ENCODE data around the gene NF2. TPM values are rescaled to one million over a fixed set of nuclear protein-coding genes. Genes with fewer than 3 reads are reported as not detected.

The NF2 gene
- polyA plus RNA-seq, 2 donors: 7.5 to 8.3 TPM

- WGBS, 2 donors: 93 to 94% methylated on average over 20 of the region's 20 CpGs
- H3K27ac ChIP-seq (ENCODE audit: low read depth in 2 of 2, low read length in 1 of 2): no peak overlapping the region
- H3K4me1 ChIP-seq (ENCODE audit: control insufficient read depth in 2 of 2, insufficient read depth in 2 of 2, low read length in 1 of 2): peaks cover 7 to 11% of the 10 kb centered on the region in 2 donors
- peaks cover 0 to 10% of the 10 kb centered on the region in 2 donors for H3K36me3 ChIP-seq (ENCODE audit: control insufficient read depth in 2 of 2, insufficient read depth in 2 of 2, low read length in 1 of 2)
- no peak overlapping the region for H3K4me3 ChIP-seq (ENCODE audit: low read depth in 1 of 2, low read length in 2 of 2)
- H3K27me3 ChIP-seq (ENCODE audit: control insufficient read depth in 1 of 2, insufficient read depth in 2 of 2, low read length in 2 of 2): no peaks in the 10 kb centered on the region
- no peaks in the 10 kb centered on the region for H3K9me3 ChIP-seq (ENCODE audit: control insufficient read depth in 2 of 2, insufficient read depth in 1 of 2, low read depth in 1 of 2, low read length in 1 of 2)
Measured at GRCh38 chr22:29729161-29729560, 125.7 kb downstream of the NF2 start.

DNA sequence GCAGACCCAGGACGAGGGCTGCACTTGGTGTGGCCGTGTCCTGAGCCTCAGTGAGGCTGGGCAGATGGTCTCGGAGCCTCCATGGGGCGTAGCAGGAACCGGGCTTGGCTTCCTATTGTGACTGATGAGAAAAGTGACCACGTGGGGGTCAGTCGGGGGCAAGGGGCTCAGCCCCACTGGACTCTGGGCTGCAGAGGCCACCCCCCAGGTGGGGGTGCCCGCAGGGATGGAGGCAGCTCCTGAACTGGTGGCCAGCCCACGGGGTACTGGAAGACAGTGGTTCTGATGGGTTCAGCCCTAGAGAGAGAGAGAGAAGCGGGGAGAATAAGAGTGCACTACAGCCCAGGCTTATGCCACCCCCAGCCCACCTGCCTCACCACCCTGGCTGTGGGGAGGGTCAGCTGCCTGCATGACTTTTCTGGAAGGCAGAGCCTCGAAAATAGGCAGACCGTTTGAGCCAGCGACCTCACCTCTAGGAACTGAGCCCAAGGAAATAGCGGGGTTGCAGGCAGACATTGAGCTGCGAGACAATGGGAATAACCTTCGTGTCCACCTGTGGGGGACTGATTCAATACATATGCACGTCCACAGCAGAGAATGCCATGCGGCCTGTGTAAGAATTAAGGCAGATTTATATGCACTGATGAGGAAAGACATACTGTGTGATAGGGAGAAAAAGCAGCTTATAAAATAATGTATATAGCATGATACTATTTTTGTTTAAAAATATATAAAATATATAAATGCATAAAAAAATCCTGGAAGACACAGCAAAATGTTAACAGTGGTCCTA is 127.8 kb downstream of the NF2 start:
- no peaks in the 10 kb centered on the region for H3K9me3 ChIP-seq (ENCODE audit: control insufficient read depth in 2 of 2, insufficient read depth in 1 of 2, low read depth in 1 of 2, low read length in 1 of 2)
- no peaks in the 10 kb centered on the region for H3K27me3 ChIP-seq (ENCODE audit: control insufficient read depth in 1 of 2, insufficient read depth in 2 of 2, low read length in 2 of 2)
- H3K36me3 ChIP-seq (ENCODE audit: control insufficient read depth in 2 of 2, insufficient read depth in 2 of 2, low read length in 1 of 2): peaks cover 0 to 14% of the 10 kb centered on the region in 2 donors
- no peak overlapping the region for H3K27ac ChIP-seq (ENCODE audit: low read depth in 2 of 2, low read length in 1 of 2)
- H3K4me3 ChIP-seq (ENCODE audit: low read depth in 1 of 2, low read length in 2 of 2): no peak overlapping the region
- WGBS, 2 donors: 82 to 84% methylated on average over 18 of the region's 18 CpGs
- H3K4me1 ChIP-seq (ENCODE audit: control insufficient read depth in 2 of 2, insufficient read depth in 2 of 2, low read length in 1 of 2): peaks cover 7 to 15% of the 10 kb centered on the region in 2 donors

DNA sequence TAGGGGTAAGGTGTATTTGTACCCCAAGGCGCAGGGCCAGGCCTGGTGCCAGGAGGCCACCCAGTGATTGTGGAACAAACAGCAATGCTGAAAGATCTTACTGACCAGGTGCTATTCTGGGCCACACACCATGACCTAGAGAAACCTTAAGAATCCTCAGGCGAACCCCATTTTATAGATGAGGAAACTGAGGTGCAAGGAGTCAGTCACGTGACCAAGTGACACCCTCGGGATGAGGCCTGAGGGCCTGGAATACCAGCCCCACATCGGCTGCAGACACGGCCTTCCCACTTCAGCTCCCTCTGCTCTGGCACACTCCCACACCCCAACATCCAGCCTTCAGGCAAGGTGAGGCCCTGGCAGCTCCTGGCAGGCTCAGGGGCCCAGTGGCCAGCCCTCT is 129.4 kb downstream of the NF2 start:
- 59 to 76% methylated on average over 6 of the region's 6 CpGs for WGBS, 2 donors
- no peaks in the 10 kb centered on the region for H3K9me3 ChIP-seq (ENCODE audit: control insufficient read depth in 2 of 2, insufficient read depth in 1 of 2, low read depth in 1 of 2, low read length in 1 of 2)
- peaks cover 7 to 15% of the 10 kb centered on the region in 2 donors for H3K4me1 ChIP-seq (ENCODE audit: control insufficient read depth in 2 of 2, insufficient read depth in 2 of 2, low read length in 1 of 2)
- peaks cover 0 to 14% of the 10 kb centered on the region in 2 donors for H3K36me3 ChIP-seq (ENCODE audit: control insufficient read depth in 2 of 2, insufficient read depth in 2 of 2, low read length in 1 of 2)
- no peak overlapping the region for H3K27ac ChIP-seq (ENCODE audit: low read depth in 2 of 2, low read length in 1 of 2)
- H3K27me3 ChIP-seq (ENCODE audit: control insufficient read depth in 1 of 2, insufficient read depth in 2 of 2, low read length in 2 of 2): no peaks in the 10 kb centered on the region
- no peak overlapping the region for H3K4me3 ChIP-seq (ENCODE audit: low read depth in 1 of 2, low read length in 2 of 2)

DNA sequence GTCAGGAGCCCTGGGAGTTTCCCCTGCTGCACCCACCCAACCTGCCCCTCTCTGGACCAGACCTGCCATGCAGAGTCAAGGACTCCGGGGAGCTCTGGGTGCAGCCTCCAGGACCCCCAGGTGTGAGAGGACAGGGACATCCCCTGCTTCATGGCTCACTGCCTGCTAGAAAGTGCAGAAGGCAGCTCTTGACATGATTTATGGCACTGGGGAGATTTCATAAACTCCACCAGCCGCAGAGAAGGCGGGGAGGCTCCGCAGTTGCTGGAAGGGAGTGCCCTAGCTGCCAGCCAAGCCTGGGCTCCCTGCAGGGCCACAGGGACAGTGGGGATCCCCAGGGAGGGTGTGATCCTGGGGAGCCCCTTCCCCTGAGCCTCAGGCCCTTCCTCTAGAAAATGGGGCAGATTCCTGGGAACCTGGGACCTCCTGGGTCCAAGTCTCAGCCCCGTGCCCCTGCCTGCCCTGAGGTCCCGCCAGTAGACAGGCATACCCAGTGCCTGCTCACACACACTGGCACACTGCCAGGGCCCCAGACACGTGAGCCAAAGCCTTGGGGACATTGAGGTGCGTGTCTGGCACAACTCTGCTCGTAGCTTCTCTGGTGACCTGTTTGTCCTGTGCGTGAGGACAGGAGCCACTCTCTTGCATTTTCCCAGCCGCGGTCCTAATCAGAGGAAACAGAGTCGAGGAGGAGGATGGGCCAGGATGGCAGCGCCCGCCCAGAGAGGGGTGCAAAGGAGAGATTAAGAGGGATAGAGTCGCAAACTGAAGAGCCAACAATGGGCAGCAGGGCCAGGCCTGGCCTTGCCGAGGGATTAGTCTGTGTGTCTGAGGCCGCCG is 130.1 kb downstream of the NF2 start:
- H3K36me3 ChIP-seq (ENCODE audit: control insufficient read depth in 2 of 2, insufficient read depth in 2 of 2, low read length in 1 of 2): peaks cover 0 to 16% of the 10 kb centered on the region in 2 donors
- no peaks in the 10 kb centered on the region for H3K27me3 ChIP-seq (ENCODE audit: control insufficient read depth in 1 of 2, insufficient read depth in 2 of 2, low read length in 2 of 2)
- H3K27ac ChIP-seq (ENCODE audit: low read depth in 2 of 2, low read length in 1 of 2): no peak overlapping the region
- peaks cover 7 to 15% of the 10 kb centered on the region in 2 donors for H3K4me1 ChIP-seq (ENCODE audit: control insufficient read depth in 2 of 2, insufficient read depth in 2 of 2, low read length in 1 of 2)
- no peaks in the 10 kb centered on the region for H3K9me3 ChIP-seq (ENCODE audit: control insufficient read depth in 2 of 2, insufficient read depth in 1 of 2, low read depth in 1 of 2, low read length in 1 of 2)
- 44 to 48% methylated on average over 19 of the region's 19 CpGs for WGBS, 2 donors
- no peak overlapping the region for H3K4me3 ChIP-seq (ENCODE audit: low read depth in 1 of 2, low read length in 2 of 2)

DNA sequence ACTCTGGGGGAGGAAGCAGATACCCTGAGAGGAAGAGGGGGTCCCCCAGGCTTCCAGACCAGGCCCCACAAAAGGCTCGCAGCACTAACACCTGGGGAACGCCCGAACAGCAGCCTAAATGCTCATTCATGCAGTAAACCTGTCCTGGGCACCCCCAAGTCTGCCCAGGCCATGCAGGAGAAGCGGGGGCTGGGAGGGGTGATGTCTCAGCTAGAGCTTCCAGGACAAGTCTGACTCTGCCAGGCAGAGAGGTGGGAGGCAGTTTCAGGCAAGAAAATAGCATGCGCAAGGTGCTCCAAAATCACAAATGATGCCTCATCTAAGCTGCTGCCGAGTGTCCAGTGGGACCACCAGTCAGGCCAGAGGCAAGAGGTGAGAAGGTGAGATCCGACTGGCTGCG is 131.0 kb downstream of the NF2 start:
- H3K4me1 ChIP-seq (ENCODE audit: control insufficient read depth in 2 of 2, insufficient read depth in 2 of 2, low read length in 1 of 2): peaks cover 7 to 15% of the 10 kb centered on the region in 2 donors
- peaks cover 0 to 18% of the 10 kb centered on the region in 2 donors for H3K36me3 ChIP-seq (ENCODE audit: control insufficient read depth in 2 of 2, insufficient read depth in 2 of 2, low read length in 1 of 2)
- 85 to 88% methylated on average over 8 of the region's 8 CpGs for WGBS, 2 donors
- H3K27ac ChIP-seq (ENCODE audit: low read depth in 2 of 2, low read length in 1 of 2): no peak overlapping the region
- H3K27me3 ChIP-seq (ENCODE audit: control insufficient read depth in 1 of 2, insufficient read depth in 2 of 2, low read length in 2 of 2): no peaks in the 10 kb centered on the region
- H3K4me3 ChIP-seq (ENCODE audit: low read depth in 1 of 2, low read length in 2 of 2): no peak overlapping the region
- H3K9me3 ChIP-seq (ENCODE audit: control insufficient read depth in 2 of 2, insufficient read depth in 1 of 2, low read depth in 1 of 2, low read length in 1 of 2): no peaks in the 10 kb centered on the region

- no peaks in the 10 kb centered on the region for H3K27me3 ChIP-seq (ENCODE audit: control insufficient read depth in 1 of 2, insufficient read depth in 2 of 2, low read length in 2 of 2)
Measured at GRCh38 chr22:29734838-29735237, 131.4 kb downstream of the NF2 start.

GRCh38 chr22:29735416-29735815 is 132.0 kb downstream of the NF2 start:
- 71 to 73% methylated on average over 1 of the region's 1 CpG for WGBS, 2 donors
- H3K36me3 ChIP-seq (ENCODE audit: control insufficient read depth in 2 of 2, insufficient read depth in 2 of 2, low read length in 1 of 2): peaks cover 0 to 23% of the 10 kb centered on the region in 2 donors

More at GRCh38 chr22:29734838-29735237, 131.4 kb downstream of the NF2 start:
- Histone ChIP-seq H3K9me3 (ENCODE audit: control insufficient read depth in 2 of 2, insufficient read depth in 1 of 2, low read depth in 1 of 2, low read length in 1 of 2) (no peaks in the 10 kb centered on the region), H3K27ac (ENCODE audit: low read depth in 2 of 2, low read length in 1 of 2) (no peak overlapping the region), H3K4me1 (ENCODE audit: control insufficient read depth in 2 of 2, insufficient read depth in 2 of 2, low read length in 1 of 2) (peaks cover 7 to 15% of the 10 kb centered on the region in 2 donors), H3K4me3 (ENCODE audit: low read depth in 1 of 2, low read length in 2 of 2) (no peak overlapping the region), H3K36me3 (ENCODE audit: control insufficient read depth in 2 of 2, insufficient read depth in 2 of 2, low read length in 1 of 2) (peaks cover 0 to 22% of the 10 kb centered on the region in 2 donors)
- 80 to 84% methylated on average over 9 of the region's 9 CpGs for WGBS, 2 donors

DNA sequence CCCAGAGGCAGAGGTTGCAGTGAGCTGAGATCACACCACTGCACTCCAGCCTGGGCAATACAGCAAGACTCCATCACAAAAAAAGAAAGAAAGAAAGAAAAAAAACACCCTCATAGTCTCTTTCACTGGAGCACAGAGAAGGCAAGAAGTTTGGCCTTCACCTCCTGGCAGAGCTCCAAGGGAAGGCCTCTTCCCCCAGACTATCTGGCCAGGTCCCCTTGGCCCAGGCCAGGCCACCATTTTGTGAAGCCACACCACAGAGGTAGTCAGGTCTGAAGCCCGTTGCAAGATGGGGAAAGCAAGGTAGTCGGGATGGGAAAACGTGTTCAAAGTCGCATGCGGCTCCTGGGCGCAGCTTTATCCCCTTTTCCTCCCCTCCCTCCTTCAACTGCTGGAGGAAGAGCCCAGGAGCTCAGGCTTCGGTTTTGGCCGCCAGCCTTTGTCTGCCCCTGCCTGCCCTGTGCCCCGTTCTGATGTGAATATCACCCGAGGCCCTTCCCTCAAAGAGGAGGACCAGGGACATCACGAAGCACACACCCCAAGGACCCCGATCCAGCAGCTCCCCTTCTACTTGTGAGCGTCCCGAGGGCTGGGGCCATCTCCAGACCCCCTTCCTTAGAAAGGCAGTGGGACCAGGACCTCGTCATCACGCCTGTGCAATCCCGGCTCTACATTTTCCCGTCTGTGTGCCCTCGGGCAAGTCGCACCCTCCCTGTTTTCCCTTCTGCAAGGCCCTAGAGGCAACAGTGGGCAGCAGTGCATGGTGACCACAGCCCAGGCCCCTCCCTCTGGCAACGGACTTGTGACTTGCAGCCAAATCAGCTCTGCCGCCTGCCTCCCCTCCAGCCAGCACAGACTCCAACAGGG is 134.1 kb downstream of the NF2 start:
- no peaks in the 10 kb centered on the region for H3K9me3 ChIP-seq (ENCODE audit: control insufficient read depth in 2 of 2, insufficient read depth in 1 of 2, low read depth in 1 of 2, low read length in 1 of 2)
- WGBS, 2 donors: 82 to 86% methylated on average over 22 of the region's 22 CpGs
- no peak overlapping the region for H3K27ac ChIP-seq (ENCODE audit: low read depth in 2 of 2, low read length in 1 of 2)
- H3K27me3 ChIP-seq (ENCODE audit: control insufficient read depth in 1 of 2, insufficient read depth in 2 of 2, low read length in 2 of 2): no peaks in the 10 kb centered on the region
- peaks cover 11 to 18% of the 10 kb centered on the region in 2 donors for H3K4me1 ChIP-seq (ENCODE audit: control insufficient read depth in 2 of 2, insufficient read depth in 2 of 2, low read length in 1 of 2)
- no peak overlapping the region for H3K4me3 ChIP-seq (ENCODE audit: low read depth in 1 of 2, low read length in 2 of 2)
- H3K36me3 ChIP-seq (ENCODE audit: control insufficient read depth in 2 of 2, insufficient read depth in 2 of 2, low read length in 1 of 2): peaks cover 0 to 20% of the 10 kb centered on the region in 2 donors

More at GRCh38 chr22:29735416-29735815, 132.0 kb downstream of the NF2 start:
- Histone ChIP-seq H3K4me3 (ENCODE audit: low read depth in 1 of 2, low read length in 2 of 2) (no peak overlapping the region), H3K4me1 (ENCODE audit: control insufficient read depth in 2 of 2, insufficient read depth in 2 of 2, low read length in 1 of 2) (peaks cover 7 to 15% of the 10 kb centered on the region in 2 donors), H3K27me3 (ENCODE audit: control insufficient read depth in 1 of 2, insufficient read depth in 2 of 2, low read length in 2 of 2) (no peaks in the 10 kb centered on the region), H3K9me3 (ENCODE audit: control insufficient read depth in 2 of 2, insufficient read depth in 1 of 2, low read depth in 1 of 2, low read length in 1 of 2) (no peaks in the 10 kb centered on the region), H3K27ac (ENCODE audit: low read depth in 2 of 2, low read length in 1 of 2) (no peak overlapping the region)
